AG08395 (cell line): ENCODE data around the gene PDE7B.
"Not testable (repeated sequence)": the region's sequence is repeated elsewhere in the genome, so short reads cannot be mapped to it uniquely, and the experiment has no call there.

Source experiments
- DNase-seq: peaks from one replicate; pipeline ENCODE4 v3.0.0; 2012; ENCODE audit warnings: mixed read lengths, low spot score

Gene PDE7B

DNA sequence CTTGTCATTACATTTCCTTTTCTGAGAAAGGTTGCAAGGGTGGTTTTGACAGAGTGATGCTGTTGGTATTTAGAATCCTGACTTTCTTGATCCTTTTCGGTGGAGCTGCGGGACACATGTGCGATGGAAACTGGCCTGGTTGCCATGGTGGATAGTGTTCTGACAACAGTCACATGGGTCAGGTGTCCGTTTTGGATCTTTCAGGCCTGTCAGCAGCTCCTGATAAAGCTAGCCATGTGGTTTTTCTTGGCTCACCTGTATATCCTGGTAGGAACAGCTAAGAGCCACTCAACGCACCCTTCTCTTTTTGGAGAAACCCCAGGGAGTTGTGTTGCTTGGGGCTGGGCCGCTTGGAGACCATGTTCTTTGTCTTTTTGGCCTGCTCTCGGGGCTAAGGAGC, 221.2 kb downstream of the PDE7B start:
- no peak for DNase-seq

DNA sequence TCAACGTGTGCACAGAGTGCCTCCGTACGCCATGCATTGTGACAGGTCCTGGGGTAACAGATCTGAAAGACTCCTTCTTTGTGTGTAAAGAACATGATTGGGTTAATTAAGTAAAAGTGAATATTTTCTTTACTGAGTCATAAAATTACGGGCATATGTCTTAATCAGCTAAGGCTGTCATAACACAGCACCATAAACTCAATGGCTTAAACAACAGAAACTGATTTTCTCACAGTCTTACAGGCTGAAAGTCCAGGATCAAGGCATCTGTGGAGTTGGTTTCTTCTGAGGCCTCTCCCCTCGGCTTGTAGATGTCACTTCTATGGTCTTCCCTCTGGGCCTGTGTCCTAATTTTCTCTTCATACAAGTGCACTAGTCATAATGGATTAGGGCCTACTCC, 221.7 kb downstream of the PDE7B start:
- DNase-seq = no peak

- DNase-seq = peak; percentile 36
Measured at GRCh38 chr6:136076496-136076895, 225.0 kb downstream of the PDE7B start.

- DNase-seq = peak; percentile 89
Measured at GRCh38 chr6:136077834-136078576, 226.5 kb downstream of the PDE7B start.

GRCh38 chr6:136079701-136080565, 228.4 kb downstream of the PDE7B start:
- no peak for DNase-seq

DNA sequence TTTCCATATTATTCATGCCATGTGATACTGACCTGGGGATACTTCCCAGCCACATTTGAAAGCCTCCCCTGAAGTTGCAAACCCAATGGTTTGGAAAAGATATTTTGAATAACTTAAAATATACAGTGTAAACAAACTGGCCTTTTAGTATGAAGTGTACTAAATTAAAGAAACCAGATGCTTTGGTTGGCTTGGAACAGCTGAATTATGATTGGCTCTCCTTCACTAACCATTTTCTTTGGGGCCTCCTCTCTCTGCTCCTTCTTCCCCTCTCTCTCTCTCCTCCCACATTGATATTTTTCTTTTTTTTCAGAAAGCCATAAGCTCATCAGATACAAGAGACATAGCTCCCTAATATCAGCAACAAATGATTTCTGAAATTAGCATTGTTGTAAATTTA, 232.0 kb downstream of the PDE7B start:
- DNase-seq = no peak

DNA sequence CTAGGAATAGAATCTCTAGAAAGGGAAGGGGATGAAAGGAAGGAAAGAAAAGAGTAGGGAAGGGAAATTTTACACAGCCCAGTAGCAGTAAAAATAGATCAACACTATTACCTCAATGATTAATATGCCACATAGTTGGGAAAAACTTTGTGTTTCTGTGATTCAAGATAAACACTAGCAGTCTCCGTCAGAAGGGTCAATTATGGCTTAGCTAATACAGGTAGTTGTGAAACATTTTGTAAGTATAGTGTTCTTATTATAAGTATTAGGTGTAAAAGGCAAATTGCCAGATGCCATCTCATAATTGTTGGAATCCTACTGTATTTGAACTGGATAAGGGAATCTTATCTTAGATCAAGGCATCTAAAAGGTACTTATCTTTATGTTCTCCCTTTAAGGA, 232.9 kb downstream of the PDE7B start:
- DNase-seq = no peak

DNA sequence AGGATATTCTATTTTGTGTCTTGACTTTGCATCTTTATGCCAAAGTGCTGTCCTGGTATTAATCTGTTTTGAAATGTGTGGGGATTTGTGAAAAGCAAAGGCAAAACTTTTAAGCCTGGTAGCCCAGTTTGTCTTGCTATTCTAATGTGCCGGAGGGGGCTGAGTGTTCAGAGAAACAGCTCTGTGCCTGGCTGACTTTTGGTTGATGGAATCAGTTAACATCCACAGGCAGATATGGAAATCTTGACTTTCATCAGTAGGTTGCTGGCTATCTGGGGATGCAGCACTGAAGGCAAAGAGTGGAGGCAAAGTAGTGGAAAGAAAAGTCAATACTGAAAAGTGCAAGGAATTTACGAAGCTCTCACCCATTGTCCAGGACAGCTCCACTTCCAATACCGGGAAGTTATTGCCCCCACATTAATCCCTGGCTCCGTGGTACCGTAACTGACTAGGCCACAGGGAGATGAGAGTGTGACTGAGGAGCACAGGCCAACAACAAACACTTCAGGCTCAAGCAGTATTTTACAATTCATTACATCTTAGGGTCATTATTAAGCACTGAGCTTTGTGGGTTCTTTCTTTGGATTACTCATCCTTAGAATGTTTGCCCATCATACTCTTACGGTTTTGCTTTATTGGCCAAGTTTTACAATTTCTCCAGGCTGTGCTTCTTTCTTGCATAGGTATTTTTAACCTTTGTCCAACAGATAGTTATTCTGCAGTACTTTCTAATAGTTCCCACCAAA, 234.0 kb downstream of the PDE7B start:
- DNase-seq = peak; percentile 41

- no peak for DNase-seq
Measured at GRCh38 chr6:136086686-136087085, 235.2 kb downstream of the PDE7B start.

GRCh38 chr6:136087986-136088385, 236.5 kb downstream of the PDE7B start:
- DNase-seq = no peak

GRCh38 chr6:136088693-136089092, 237.2 kb downstream of the PDE7B start:
- DNase-seq = no peak

DNA sequence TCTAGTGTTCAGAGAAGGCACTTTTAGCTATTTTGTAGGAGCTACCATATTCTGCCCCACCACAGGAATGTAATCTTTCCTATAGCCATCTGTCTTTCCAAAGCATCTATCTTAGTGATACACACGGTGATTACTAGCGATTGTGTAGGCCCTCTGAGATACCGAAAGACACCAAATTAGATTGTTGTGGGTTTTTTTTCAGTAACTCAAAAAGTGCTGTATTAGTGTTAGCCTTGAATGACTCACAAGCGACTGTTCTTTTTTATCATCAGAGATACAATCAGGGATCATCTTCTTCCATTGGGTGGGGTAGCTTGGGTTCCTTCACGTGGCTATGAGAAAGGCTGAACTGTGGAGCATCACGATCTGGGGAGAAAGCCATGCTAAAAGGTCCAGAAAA, 238.4 kb downstream of the PDE7B start:
- DNase-seq = no peak

- DNase-seq = peak; percentile 19
Measured at GRCh38 chr6:136090929-136091328, 239.4 kb downstream of the PDE7B start.

GRCh38 chr6:136092897-136093296, 241.4 kb downstream of the PDE7B start:
- DNase-seq = no peak

DNA sequence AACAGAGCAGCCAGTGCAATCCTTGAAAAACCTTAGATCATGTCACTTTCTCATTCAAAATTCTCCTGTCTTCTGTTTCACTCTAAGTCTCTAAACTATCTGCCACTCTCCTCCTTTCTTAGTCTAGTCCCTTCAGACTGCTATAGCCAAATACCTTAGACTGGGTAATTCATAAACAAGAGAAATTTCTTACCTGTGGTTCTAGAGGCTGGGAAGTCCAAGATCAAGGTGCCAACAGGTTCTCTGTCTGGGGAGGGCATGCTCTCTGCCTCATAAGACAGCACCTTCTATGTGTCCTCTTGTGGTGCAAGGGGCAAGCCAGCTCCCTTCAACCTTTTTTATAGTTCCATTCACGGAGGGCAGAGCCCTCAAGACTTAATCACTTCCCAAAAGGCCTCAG, 242.3 kb downstream of the PDE7B start:
- DNase-seq = no peak

GRCh38 chr6:136094812-136095211, 243.3 kb downstream of the PDE7B start:
- no peak for DNase-seq

- DNase-seq = peak; percentile 62
Measured at GRCh38 chr6:136095986-136096385, 244.5 kb downstream of the PDE7B start.

DNA sequence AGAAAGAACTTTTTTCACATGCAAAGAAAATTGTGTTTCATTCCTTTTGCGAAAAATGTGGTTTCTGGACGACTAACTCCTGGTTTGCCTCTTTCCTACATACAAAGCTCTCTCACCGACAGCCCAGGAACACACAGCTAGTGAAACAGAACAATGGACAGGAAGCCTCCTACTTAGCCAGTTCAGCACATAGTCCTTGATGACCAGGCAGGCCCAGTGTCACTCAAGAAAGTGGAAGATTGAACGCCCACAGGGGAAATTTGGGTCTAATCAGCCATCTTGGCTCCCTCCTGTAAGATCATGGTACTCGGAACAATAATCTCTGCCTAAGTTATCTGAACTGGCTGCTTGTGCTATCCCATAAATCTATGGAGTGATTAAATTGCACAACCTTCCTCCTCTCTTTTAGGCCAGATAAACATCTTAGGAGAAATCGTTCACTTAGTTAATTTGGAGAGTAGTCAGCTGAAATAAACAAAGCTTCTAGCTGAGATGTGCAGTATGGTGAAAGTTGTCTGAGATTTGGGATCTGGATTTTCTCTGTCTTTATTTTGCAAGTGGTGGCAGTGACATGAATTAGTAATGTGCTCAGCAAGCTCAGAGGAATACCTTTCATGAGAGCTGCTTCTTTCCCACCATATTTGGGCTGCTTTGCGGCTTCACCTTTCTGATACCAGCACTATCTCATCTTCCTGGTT, 251.6 kb downstream of the PDE7B start:
- DNase-seq = no peak

GRCh38 chr6:136103763-136104311, 252.3 kb downstream of the PDE7B start:
- DNase-seq = peak; percentile 21

DNA sequence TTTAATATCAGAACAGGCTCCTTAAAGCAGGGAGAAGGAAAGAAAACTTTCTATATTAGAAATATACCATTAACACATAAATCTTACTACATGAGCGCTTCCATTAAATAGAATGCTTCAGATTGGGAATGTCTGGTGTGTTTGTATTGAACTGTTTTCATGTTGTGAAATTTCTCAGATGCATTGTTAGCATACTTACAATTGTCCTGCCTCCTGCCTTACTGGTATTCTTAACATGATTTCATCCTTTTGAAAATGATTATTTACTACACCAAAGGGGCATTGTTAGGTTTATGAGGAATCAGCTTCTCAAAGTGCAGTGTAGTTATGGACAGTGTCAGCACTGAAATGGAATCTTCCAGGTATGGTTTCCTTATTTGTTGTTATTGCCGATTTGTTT, 253.1 kb downstream of the PDE7B start:
- DNase-seq = no peak

DNA sequence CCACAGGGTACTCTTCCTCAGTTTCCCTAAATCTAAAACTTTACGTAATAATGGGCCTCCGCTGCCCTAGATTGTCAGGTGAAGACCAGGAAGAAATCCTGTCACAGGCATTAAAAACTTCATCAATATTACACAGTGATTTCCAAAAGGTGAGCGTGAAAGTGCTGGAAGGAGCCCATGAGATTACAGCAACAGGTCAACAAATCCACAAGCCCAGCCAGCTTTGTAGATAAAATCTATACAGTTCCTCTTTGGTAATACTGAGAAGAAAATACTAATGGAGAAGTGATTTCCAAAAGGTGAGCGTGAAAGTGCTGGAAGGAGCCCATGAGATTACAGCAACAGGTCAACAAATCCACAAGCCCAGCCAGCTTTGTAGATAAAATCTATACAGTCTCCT, 254.3 kb downstream of the PDE7B start:
- DNase-seq = not testable (repeated sequence)
